ENCODE data around the gene SLC35F1. TPM values are rescaled to one million over a fixed set of nuclear protein-coding genes. Genes with fewer than 3 reads are reported as not detected.

Gene SLC35F1
- total and polyA plus RNA-seq, 9 of the 15 experiments (the other 6 are each of a cell fraction or from before 2014, with no cell fraction given), result 0.03 to 0.06 TPM; not detected in 7

DNA sequence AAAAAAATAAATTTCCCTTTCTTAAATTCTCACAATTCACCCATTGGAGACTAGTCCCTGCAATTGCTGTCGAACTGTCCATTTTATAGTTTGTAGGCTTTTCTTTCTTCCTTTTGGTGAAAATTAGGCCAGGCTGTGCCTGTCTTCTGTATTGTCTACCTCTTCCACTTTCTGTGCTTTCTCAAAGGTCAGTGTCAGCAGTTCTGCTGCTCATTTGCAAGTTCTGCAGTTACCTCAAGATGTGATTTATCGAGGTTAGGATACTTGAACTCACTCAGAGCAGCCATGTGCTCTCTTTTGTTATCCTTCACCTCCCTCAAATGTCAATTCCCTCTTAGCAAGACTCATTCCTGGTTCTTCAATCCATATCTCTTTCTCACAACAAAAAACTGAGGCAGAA is 179.1 kb downstream of the SLC35F1 start:
- ATAC-seq (no peak), FAIRE-seq (no peak)

More for the DNA sequence above, 179.1 kb downstream of the SLC35F1 start:
- H3K4me3 ChIP-seq, result no peak overlapping the region
- no peak overlapping the region for H2AFZ ChIP-seq (ENCODE audit: low read depth, low read length)
- TF ChIP-seq, protein P1, sequence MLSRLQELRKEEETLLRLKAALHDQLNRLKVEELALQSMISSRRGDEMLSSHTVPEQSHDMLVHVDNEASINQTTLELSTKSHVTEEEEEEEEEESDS (CRISPR knock-in tag; IDR thresholded peaks at IDR 0.05), result no peak
- TF ChIP-seq, protein P2, sequence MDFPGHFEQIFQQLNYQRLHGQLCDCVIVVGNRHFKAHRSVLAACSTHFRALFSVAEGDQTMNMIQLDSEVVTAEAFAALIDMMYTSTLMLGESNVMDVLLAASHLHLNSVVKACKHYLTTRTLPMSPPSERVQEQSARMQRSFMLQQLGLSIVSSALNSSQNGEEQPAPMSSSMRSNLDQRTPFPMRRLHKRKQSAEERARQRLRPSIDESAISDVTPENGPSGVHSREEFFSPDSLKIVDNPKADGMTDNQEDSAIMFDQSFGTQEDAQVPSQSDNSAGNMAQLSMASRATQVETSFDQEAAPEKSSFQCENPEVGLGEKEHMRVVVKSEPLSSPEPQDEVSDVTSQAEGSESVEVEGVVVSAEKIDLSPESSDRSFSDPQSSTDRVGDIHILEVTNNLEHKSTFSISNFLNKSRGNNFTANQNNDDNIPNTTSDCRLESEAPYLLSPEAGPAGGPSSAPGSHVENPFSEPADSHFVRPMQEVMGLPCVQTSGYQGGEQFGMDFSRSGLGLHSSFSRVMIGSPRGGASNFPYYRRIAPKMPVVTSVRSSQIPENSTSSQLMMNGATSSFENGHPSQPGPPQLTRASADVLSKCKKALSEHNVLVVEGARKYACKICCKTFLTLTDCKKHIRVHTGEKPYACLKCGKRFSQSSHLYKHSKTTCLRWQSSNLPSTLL (IDR thresholded peaks at IDR 0.05), result no peak
- TF ChIP-seq, protein P3, sequence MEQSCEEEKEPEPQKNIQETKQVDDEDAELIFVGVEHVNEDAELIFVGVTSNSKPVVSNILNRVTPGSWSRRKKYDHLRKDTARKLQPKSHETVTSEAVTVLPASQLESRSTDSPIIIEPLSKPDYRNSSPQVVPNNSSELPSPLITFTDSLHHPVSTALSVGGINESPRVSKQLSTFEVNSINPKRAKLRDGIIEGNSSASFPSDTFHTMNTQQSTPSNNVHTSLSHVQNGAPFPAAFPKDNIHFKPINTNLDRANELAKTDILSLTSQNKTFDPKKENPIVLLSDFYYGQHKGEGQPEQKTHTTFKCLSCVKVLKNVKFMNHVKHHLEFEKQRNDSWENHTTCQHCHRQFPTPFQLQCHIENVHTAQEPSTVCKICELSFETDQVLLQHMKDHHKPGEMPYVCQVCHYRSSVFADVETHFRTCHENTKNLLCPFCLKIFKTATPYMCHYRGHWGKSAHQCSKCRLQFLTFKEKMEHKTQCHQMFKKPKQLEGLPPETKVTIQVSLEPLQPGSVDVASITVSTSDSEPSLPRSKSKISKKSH (CRISPR knock-in tag; IDR thresholded peaks at IDR 0.05), result no peak
- no peak for TF ChIP-seq GABPB2 (CRISPR knock-in tag; conservative IDR thresholded peaks at IDR 0.05)
- no peak for TF ChIP-seq HDAC3 (IDR thresholded peaks at IDR 0.05; ENCODE audit: borderline replicate concordance, partially characterized antibody)
- TF ChIP-seq SREBF1 (IDR thresholded peaks at IDR 0.05; ENCODE audit: borderline replicate concordance, low read depth, low read length), result no peak
- TF ChIP-seq KLF10 (CRISPR knock-in tag; IDR thresholded peaks at IDR 0.05), result no peak
- TF ChIP-seq, protein P4, sequence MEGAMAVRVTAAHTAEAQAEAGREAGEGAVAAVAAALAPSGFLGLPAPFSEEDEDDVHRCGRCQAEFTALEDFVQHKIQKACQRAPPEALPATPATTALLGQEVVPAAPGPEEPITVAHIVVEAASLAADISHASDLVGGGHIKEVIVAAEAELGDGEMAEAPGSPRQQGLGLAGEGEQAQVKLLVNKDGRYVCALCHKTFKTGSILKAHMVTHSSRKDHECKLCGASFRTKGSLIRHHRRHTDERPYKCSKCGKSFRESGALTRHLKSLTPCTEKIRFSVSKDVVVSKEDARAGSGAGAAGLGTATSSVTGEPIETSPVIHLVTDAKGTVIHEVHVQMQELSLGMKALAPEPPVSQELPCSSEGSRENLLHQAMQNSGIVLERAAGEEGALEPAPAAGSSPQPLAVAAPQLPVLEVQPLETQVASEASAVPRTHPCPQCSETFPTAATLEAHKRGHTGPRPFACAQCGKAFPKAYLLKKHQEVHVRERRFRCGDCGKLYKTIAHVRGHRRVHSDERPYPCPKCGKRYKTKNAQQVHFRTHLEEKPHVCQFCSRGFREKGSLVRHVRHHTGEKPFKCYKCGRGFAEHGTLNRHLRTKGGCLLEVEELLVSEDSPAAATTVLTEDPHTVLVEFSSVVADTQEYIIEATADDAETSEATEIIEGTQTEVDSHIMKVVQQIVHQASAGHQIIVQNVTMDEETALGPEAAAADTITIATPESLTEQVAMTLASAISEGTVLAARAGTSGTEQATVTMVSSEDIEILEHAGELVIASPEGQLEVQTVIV (CRISPR knock-in tag; IDR thresholded peaks at IDR 0.05; ENCODE audit: borderline replicate concordance), result no peak
- no peak for TF ChIP-seq ZNF830 (CRISPR knock-in tag; IDR thresholded peaks at IDR 0.05)
- TF ChIP-seq, protein P5, sequence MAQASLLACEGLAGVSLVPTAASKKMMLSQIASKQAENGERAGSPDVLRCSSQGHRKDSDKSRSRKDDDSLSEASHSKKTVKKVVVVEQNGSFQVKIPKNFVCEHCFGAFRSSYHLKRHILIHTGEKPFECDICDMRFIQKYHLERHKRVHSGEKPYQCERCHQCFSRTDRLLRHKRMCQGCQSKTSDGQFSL (CRISPR knock-in tag; IDR thresholded peaks at IDR 0.05), result no peak
- TF ChIP-seq, protein P5 (tag; IDR thresholded peaks at IDR 0.05), result no peak
- TF ChIP-seq SMARCC2 (IDR thresholded peaks at IDR 0.05; ENCODE audit: low read depth), result no peak
- no peak for TF ChIP-seq RAD21 (CRISPR knock-in tag; conservative IDR thresholded peaks at IDR 0.05 in 1 of 2, IDR thresholded peaks at IDR 0.05 in 1 of 2)
- no peak for TF ChIP-seq ZNF79 (CRISPR knock-in tag; IDR thresholded peaks at IDR 0.05; ENCODE audit: low read depth)
- no peak for TF ChIP-seq ARID2 (IDR thresholded peaks at IDR 0.05)
- BruUV-seq (replicated peaks), result no TSS peak
- no peaks in the 10 kb centered on the region for H3K36me3 ChIP-seq (ENCODE audit: control insufficient read depth, insufficient read depth, low read length)
- no peak overlapping the region for H3K9ac ChIP-seq (ENCODE audit: insufficient read depth in 1 of 2, low read depth in 2 of 2, low read length in 2 of 2)
- H3K9me3 ChIP-seq (replicated peaks; ENCODE audit: control insufficient read depth, insufficient read depth, low read depth, low read length), result no peaks in the 10 kb centered on the region
- ChIA-PET CTCF (ENCODE audit: low intra/inter-chr PET ratio) (no interaction called here), POLR2A (no interaction called here)
- no peaks in the 10 kb centered on the region for H3K4me1 ChIP-seq (replicated peaks in 1 of 2; ENCODE audit: control insufficient read depth in 2 of 2, insufficient read depth in 2 of 2, low read length in 2 of 2)
- WGBS (ENCODE audit: insufficient coverage, low coverage, missing lambda C conversion rate), result 3% methylated on average over 2 of the region's 2 CpGs
- H3K4me2 ChIP-seq (ENCODE audit: insufficient read depth, low read length), result no peak overlapping the region
- no peaks in the 10 kb centered on the region for H3K79me2 ChIP-seq (ENCODE audit: control insufficient read depth, insufficient read depth, low read length)
- DNase-seq (ENCODE audit: extremely low read depth in 1 of 4, low spot score in 3 of 4), result no peak
- H4K20me1 ChIP-seq (replicated peaks; ENCODE audit: control insufficient read depth, insufficient read depth, low read length), result no peaks in the 10 kb centered on the region
- no peaks in the 10 kb centered on the region for H3K9me1 ChIP-seq (ENCODE audit: control insufficient read depth, insufficient read depth, low read length)
- no peak overlapping the region for H3K27ac ChIP-seq (ENCODE audit: extremely low read depth, low read depth, low read length)
- no peaks in the 10 kb centered on the region for H3K27me3 ChIP-seq (ENCODE audit: control insufficient read depth in 2 of 2, insufficient read depth in 2 of 2, low read length in 2 of 2)
- intact Hi-C loops (cut with micrococcal nuclease) (no loop called here), in situ Hi-C loops (cut with MboI) (no loop called here)
